H9 (cell line): ENCODE measurements around the gene NSMCE3. TPM values are rescaled to one million over a fixed set of nuclear protein-coding genes. Genes with fewer than 3 reads are reported as not detected.
"Not testable (repeated sequence)": the region's sequence is repeated elsewhere in the genome, so short reads cannot be mapped to it uniquely, and the experiment has no call there.

Experiments used
- DNase-seq: peaks from one replicate; pipeline ENCODE4 v3.0.0-alpha.2; 2017
- H2AFZ ChIP-seq: one replicate; pipeline ENCODE4 v1.6.1; 2013; ENCODE audit warnings: mild to moderate bottlenecking, low read length, control low read depth, moderate library complexity
- H2AK5ac ChIP-seq: 2 replicates; pipeline ENCODE4 v1.6.1; 2013; ENCODE audit warnings: low read length, control low read depth, mixed read lengths; ENCODE audit not compliant: insufficient read length
- H2BK120ac ChIP-seq: one replicate; pipeline ENCODE4 v1.6.1; 2013; ENCODE audit warnings: low read depth, mild to moderate bottlenecking, low read length, control low read depth, inconsistent platforms; ENCODE audit not compliant: poor library complexity, severe bottlenecking
- H2BK12ac ChIP-seq: 2 replicates; pipeline ENCODE4 v1.6.1; 2013; ENCODE audit warnings: low read length, control low read depth, mixed read lengths, low read depth; ENCODE audit not compliant: insufficient read length
- H2BK15ac ChIP-seq: 2 replicates; pipeline ENCODE4 v1.6.1; 2013; ENCODE audit warnings: low read depth, low read length, control low read depth
- H2BK20ac ChIP-seq: one replicate; pipeline ENCODE4 v1.6.1; 2013; ENCODE audit warnings: low read depth, mild to moderate bottlenecking, low read length, control low read depth, inconsistent platforms; ENCODE audit not compliant: poor library complexity, severe bottlenecking
- H2BK5ac ChIP-seq: 2 replicates; pipeline ENCODE4 v1.6.1; 2013; ENCODE audit warnings: low read length, control low read depth, mixed read lengths; ENCODE audit not compliant: insufficient read length
- H3K14ac ChIP-seq: 2 replicates; pipeline ENCODE4 v1.6.1; 2013; ENCODE audit warnings: low read length, control low read depth; ENCODE audit not compliant: insufficient read depth
- H3K18ac ChIP-seq: 2 replicates; pipeline ENCODE4 v1.6.1; 2013; ENCODE audit warnings: low read depth, mild to moderate bottlenecking, mixed read lengths, low read length, control low read depth; ENCODE audit not compliant: insufficient read length
- H3K23ac ChIP-seq: 2 replicates; pipeline ENCODE4 v1.6.1; 2013; ENCODE audit warnings: low read length, control low read depth, mixed read lengths, low read depth; ENCODE audit not compliant: insufficient read length
- H3K23me2 ChIP-seq: 2 replicates; pipeline ENCODE4 v1.6.1; 2013; ENCODE audit warnings: low read depth, mild to moderate bottlenecking, mixed read lengths, low read length, control low read depth; ENCODE audit not compliant: insufficient read length, poor library complexity, severe bottlenecking
- H3K27ac ChIP-seq: 2 replicates; pipeline ENCODE4 v1.5.1; 2013; ENCODE audit warnings: low read length, control low read depth, mixed read lengths, low read depth; ENCODE audit not compliant: insufficient read length
- H3K27me3 ChIP-seq: 2 replicates; pipeline ENCODE4 v1.6.1; 2013; ENCODE audit warnings: low read length, control low read depth, inconsistent platforms; ENCODE audit not compliant: insufficient read depth
- H3K4ac ChIP-seq: 2 replicates; pipeline ENCODE4 v1.6.1; 2013; ENCODE audit warnings: low read depth, mild to moderate bottlenecking, control low read depth, inconsistent platforms, low read length, moderate library complexity
- H3K4me1 ChIP-seq: 2 replicates; pipeline ENCODE4 v1.6.1; 2013; ENCODE audit warnings: low read length, control low read depth, inconsistent platforms; ENCODE audit not compliant: insufficient read depth
- H3K4me2 ChIP-seq: 2 replicates; pipeline ENCODE4 v1.6.1; 2013; ENCODE audit warnings: low read length, control low read depth, mixed read lengths; ENCODE audit not compliant: insufficient read length, insufficient read depth
- H3K56ac ChIP-seq: 2 replicates; pipeline ENCODE4 v1.6.1; 2013; ENCODE audit warnings: low read depth, mild to moderate bottlenecking, mixed read lengths, low read length, control low read depth; ENCODE audit not compliant: insufficient read length
- H3K79me1 ChIP-seq: 2 replicates; pipeline ENCODE4 v1.6.1; 2013; ENCODE audit warnings: low read depth, mild to moderate bottlenecking, moderate library complexity, low read length, control low read depth, inconsistent platforms; ENCODE audit not compliant: insufficient read depth, poor library complexity, severe bottlenecking
- H3K79me2 ChIP-seq: 2 replicates; pipeline ENCODE4 v1.6.1; 2013; ENCODE audit warnings: low read length, control low read depth, inconsistent platforms; ENCODE audit not compliant: insufficient read depth
- H3K9ac ChIP-seq: 2 replicates; pipeline ENCODE4 v1.6.1; 2013; ENCODE audit warnings: low read length, control low read depth, mixed read lengths; ENCODE audit not compliant: insufficient read length; ENCODE audit errors: extremely low read depth
- H3K9me3 ChIP-seq: one replicate; pipeline ENCODE4 v1.6.1; 2013; ENCODE audit warnings: low read depth, low read length, inconsistent platforms; ENCODE audit not compliant: control insufficient read depth
- H3T11ph ChIP-seq: one replicate; pipeline ENCODE4 v1.6.1; 2013; ENCODE audit warnings: mild to moderate bottlenecking, low read length, control low read depth, inconsistent platforms
- H4K20me1 ChIP-seq: one replicate; pipeline ENCODE4 v1.6.1; 2013; ENCODE audit not compliant: control insufficient read depth, insufficient read length, insufficient read depth
- H4K5ac ChIP-seq: 2 replicates; pipeline ENCODE4 v1.6.1; 2013; ENCODE audit warnings: low read depth, mild to moderate bottlenecking, mixed read lengths, low read length, control low read depth; ENCODE audit not compliant: insufficient read length
- H4K8ac ChIP-seq: replicated peaks from 2 replicates; pipeline ENCODE4 v1.6.1; 2013; ENCODE audit warnings: low read length, control low read depth, mixed read lengths, low read depth; ENCODE audit not compliant: insufficient read length
- H4K91ac ChIP-seq: 2 replicates; pipeline ENCODE4 v1.6.1; 2013; ENCODE audit warnings: low read depth, mild to moderate bottlenecking, moderate library complexity, mixed read lengths, low read length, control low read depth; ENCODE audit not compliant: insufficient read length
- H3K27ac Mint-ChIP-seq, 3 experiments: 2 replicates in 2 of 3; 3 replicates in 1 of 3; pipeline ENCODE4 v1.8.0; 2020 to 2021; ENCODE audit warnings: mixed read lengths in 3 of 3, mild to moderate bottlenecking in 1 of 3, moderate library complexity in 1 of 3
- H3K27me3 Mint-ChIP-seq: 2 replicates; pipeline ENCODE4 v1.8.0; 2021; ENCODE audit warnings: low read depth, mild to moderate bottlenecking, moderate library complexity, mixed read lengths
- H3K36me3 Mint-ChIP-seq, 3 experiments: 2 replicates in 2 of 3; 3 replicates in 1 of 3; pipeline ENCODE4 v1.8.0; 2020 to 2021; ENCODE audit warnings: low read depth in 3 of 3, mixed read lengths in 3 of 3; ENCODE audit not compliant: insufficient read depth in 1 of 3
- H3K4me1 Mint-ChIP-seq, 2 experiments: 2 replicates each; pipeline ENCODE4 v1.8.0; 2020; ENCODE audit warnings: mixed read lengths in 2 of 2
- H3K4me3 Mint-ChIP-seq, 2 experiments: 2 replicates in 1 of 2; 3 replicates in 1 of 2; pipeline ENCODE4 v1.8.0; 2020 to 2021; ENCODE audit warnings: mild to moderate bottlenecking in 2 of 2, mixed read lengths in 2 of 2, moderate library complexity in 1 of 2
- H3K9me3 Mint-ChIP-seq, 2 experiments: 2 replicates in 1 of 2; 3 replicates in 1 of 2; pipeline ENCODE4 v1.8.0; 2020; ENCODE audit warnings: mild to moderate bottlenecking in 2 of 2, mixed read lengths in 2 of 2, moderate library complexity in 1 of 2
- WGBS: extraction: QIAGEN DNeasy Blood & Tissue Kit; methylation state at CpG from one replicate; pipeline ENCODE4 v1.1.7; 2013; ENCODE audit warnings: missing lambda C conversion rate, low lambda C conversion rate, mixed read lengths; ENCODE audit not compliant: insufficient read length; ENCODE audit errors: extremely low coverage; 5-methylcytosine and 5-hydroxymethylcytosine counted together
- total RNA-seq: library from RNA; stranded (reverse); gene quantifications from 2 replicates; pipeline ENCODE4 v1.2.1, GENCODE V29; 2021

NSMCE3 gene
- total RNA-seq, 1 experiment from 2014 or later: 6.9 TPM

DNA sequence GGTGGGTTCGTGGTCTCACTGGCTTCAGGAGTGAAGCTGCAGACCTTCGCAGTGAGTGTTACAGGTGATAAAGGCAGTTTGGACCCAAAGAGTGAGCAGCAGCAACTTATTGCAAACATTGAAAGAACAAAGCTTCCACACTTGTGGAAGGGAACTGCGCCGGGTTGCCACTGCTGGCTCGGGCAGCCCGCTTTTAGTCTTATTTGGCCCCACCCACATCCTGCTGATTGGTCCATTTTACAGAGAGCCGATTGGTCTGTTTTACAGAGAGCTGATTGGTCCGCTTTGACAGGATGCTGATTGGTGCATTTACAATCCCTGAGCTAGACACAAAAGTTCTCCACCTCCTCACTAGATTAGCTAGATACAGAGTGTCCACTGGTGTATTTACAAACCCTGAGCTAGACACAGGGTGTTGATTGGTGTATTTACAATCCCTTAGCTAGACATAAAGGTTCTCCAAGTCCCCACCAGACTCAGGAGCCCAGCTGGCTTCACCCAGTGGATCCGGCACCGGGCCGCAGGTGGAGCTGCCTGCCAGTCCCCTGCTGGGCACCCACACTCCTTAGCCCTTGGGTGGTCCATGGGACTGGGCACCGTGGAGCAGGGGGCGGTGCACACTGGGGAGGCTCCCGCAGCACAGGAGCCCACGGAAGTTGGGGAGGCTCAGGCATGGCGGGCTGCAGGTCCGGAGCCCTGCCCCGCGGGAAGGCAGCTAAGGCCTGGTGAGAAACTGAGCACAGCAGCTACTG lies 45.2 kb downstream of the NSMCE3 start:
- Mint-ChIP-seq H3K27ac (peak overlapping the region in 2 of 3 experiments; percentile 55 to 74; a peak in 3 of 7 replicates), H3K4me1 (peaks cover 22 to 28% of the 10 kb centered on the region in 2 experiments)
- H2BK20ac ChIP-seq, H2BK120ac ChIP-seq, H3K27me3 ChIP-seq, DNase-seq, H4K20me1 ChIP-seq, H3K14ac ChIP-seq, H3K23me2 ChIP-seq, H3K4me3 Mint-ChIP-seq, H3K18ac ChIP-seq, H3K9me3 ChIP-seq, H3K79me1 ChIP-seq, H3K79me2 ChIP-seq, H3K23ac ChIP-seq, H2BK15ac ChIP-seq, H2AFZ ChIP-seq, H3K27me3 Mint-ChIP-seq, H3T11ph ChIP-seq, H3K9ac ChIP-seq, H3K4me1 ChIP-seq, H3K9me3 Mint-ChIP-seq, H4K8ac ChIP-seq, H2BK12ac ChIP-seq, H4K91ac ChIP-seq, H3K36me3 Mint-ChIP-seq, H3K4ac ChIP-seq, H2BK5ac ChIP-seq, H2AK5ac ChIP-seq, H4K5ac ChIP-seq, H3K4me2 ChIP-seq, H3K27ac ChIP-seq, H3K56ac ChIP-seq: not testable (repeated sequence)
- no CpG with 5 or more reads among the region's 19 CpGs for WGBS
